SK-N-DZ (cell line): ENCODE data around the gene CCNE1.
"Not testable (repeated sequence)": the region's sequence is repeated elsewhere in the genome, so short reads cannot be mapped to it uniquely, and the experiment has no call there.

Source experiments
- DNase-seq: peaks from one replicate; pipeline ENCODE4 v3.0.0-alpha.2; 2015; ENCODE audit warnings: low spot score

Gene CCNE1

GRCh38 chr19:29787281-29787680, 24.5 kb upstream of the CCNE1 start:
- DNase-seq, result no peak

- DNase-seq, result no peak
These were observed 22.8 kb upstream of the CCNE1 start for GRCh38 chr19:29789007-29789406.

GRCh38 chr19:29793116-29793727, 18.6 kb upstream of the CCNE1 start:
- no peak for DNase-seq

GRCh38 chr19:29794490-29794889, 17.3 kb upstream of the CCNE1 start:
- not testable (repeated sequence) for DNase-seq

GRCh38 chr19:29795461-29796172, 16.2 kb upstream of the CCNE1 start:
- no peak for DNase-seq

- DNase-seq, result no peak
These were observed 15.6 kb upstream of the CCNE1 start for GRCh38 chr19:29796173-29796573.

GRCh38 chr19:29798774-29799497, 12.9 kb upstream of the CCNE1 start:
- DNase-seq, result no peak

- DNase-seq, result no peak
These were observed 11.5 kb upstream of the CCNE1 start for GRCh38 chr19:29800100-29800825.

GRCh38 chr19:29803951-29804350, 7.8 kb upstream of the CCNE1 start:
- not testable (repeated sequence) for DNase-seq

GRCh38 chr19:29804493-29804892, 7.3 kb upstream of the CCNE1 start:
- DNase-seq, result no peak

- DNase-seq, result no peak
These were observed 6.5 kb upstream of the CCNE1 start for GRCh38 chr19:29805031-29805965.

- DNase-seq, result peak; percentile 86
These were observed 5.5 kb upstream of the CCNE1 start for GRCh38 chr19:29806098-29806866.

- DNase-seq, result no peak
These were observed 4.6 kb upstream of the CCNE1 start for GRCh38 chr19:29807178-29807577.

GRCh38 chr19:29807870-29808405, 3.9 kb upstream of the CCNE1 start:
- no peak for DNase-seq

- DNase-seq, result no peak
These were observed 1.8 kb upstream of the CCNE1 start for GRCh38 chr19:29809795-29810503.

- DNase-seq, result no peak
These were observed 1.3 kb upstream of the CCNE1 start for GRCh38 chr19:29810504-29810871.

- no peak for DNase-seq
These were observed 489 bp downstream of the CCNE1 start for GRCh38 chr19:29812080-29812880.

- no peak for DNase-seq
These were observed 1.1 kb downstream of the CCNE1 start for GRCh38 chr19:29812881-29813275.
